Mucosa of rectum (tissue), 2 donors: Measurements from ENCODE around the gene SRD5A1.

ENCODE experiments used
- H3K27ac ChIP-seq, 2 donors: one replicate each; pipeline ENCODE4 v1.7.0; 2013; ENCODE audit warnings: inconsistent platforms in 2 of 2, low read depth in 2 of 2, low read length in 2 of 2
- H3K27me3 ChIP-seq, 2 donors: one replicate each; pipeline ENCODE4 v1.7.0; 2013; ENCODE audit warnings: low read length in 2 of 2; ENCODE audit not compliant: control insufficient read depth in 2 of 2, insufficient read depth in 2 of 2
- H3K36me3 ChIP-seq, 2 donors: one replicate each; pipeline ENCODE4 v1.7.0; 2013; ENCODE audit warnings: low read length in 2 of 2; ENCODE audit not compliant: control insufficient read depth in 2 of 2, insufficient read depth in 2 of 2
- H3K4me1 ChIP-seq, 2 donors: one replicate each; pipeline ENCODE4 v1.7.0; 2013; ENCODE audit warnings: low read length in 2 of 2, mild to moderate bottlenecking in 1 of 2; ENCODE audit not compliant: control insufficient read depth in 2 of 2, insufficient read depth in 2 of 2
- H3K4me3 ChIP-seq, 2 donors: one replicate each; pipeline ENCODE4 v1.7.0; 2013; ENCODE audit warnings: low read length in 2 of 2
- H3K9ac ChIP-seq, 2 donors: one replicate each; pipeline ENCODE4 v1.7.0; 2013; ENCODE audit warnings: low read length in 2 of 2, low read depth in 1 of 2, mild to moderate bottlenecking in 1 of 2
- H3K9me3 ChIP-seq, 2 donors: one replicate each; pipeline ENCODE4 v1.7.0; 2013; ENCODE audit warnings: low read length in 2 of 2; ENCODE audit not compliant: control insufficient read depth in 2 of 2
- donor health status: healthy.
- donor health status: Normal muscosa, but diverticular disease.

Gene SRD5A1

DNA sequence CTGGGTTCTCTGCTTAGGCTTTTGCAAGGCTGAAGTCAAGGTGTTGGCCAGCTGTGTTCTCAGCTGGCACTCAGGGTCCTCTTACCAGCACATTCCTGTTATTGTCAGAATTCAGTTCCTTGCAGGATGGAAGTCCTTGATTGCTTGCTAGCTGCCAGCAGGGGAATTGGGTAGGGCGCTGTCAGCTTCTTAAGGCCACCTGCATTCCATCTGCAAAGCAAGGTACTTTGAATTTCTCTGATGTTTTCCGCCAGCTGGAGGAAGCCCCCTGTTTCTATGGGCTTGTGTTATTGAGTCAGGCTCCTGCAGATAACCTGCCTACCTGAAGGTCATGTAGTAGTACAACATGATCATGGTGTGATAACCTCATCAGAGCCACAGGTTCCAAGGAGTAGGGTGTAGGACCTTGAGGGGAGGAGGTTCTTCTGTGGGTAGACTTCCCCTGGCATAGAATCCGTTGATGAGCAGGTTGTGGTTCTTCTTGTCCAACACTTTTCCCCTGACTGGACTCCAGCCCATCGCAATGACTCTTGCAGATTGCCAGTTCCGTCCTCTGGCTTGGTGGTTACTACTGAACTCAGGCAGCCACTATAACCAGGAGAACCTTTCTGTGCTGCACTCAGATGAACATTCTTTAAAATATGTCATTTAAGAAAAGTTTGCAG lies 86.8 kb downstream of the SRD5A1 start:
- no peak overlapping the region for H3K27ac ChIP-seq
- H3K9ac ChIP-seq = no peak overlapping the region
- peaks cover 14 to 29% of the 10 kb centered on the region in 2 donors for H3K4me1 ChIP-seq
- H3K27me3 ChIP-seq = no peaks in the 10 kb centered on the region
- H3K9me3 ChIP-seq = no peaks in the 10 kb centered on the region
- no peaks in the 10 kb centered on the region for H3K36me3 ChIP-seq
- no peak overlapping the region for H3K4me3 ChIP-seq

DNA sequence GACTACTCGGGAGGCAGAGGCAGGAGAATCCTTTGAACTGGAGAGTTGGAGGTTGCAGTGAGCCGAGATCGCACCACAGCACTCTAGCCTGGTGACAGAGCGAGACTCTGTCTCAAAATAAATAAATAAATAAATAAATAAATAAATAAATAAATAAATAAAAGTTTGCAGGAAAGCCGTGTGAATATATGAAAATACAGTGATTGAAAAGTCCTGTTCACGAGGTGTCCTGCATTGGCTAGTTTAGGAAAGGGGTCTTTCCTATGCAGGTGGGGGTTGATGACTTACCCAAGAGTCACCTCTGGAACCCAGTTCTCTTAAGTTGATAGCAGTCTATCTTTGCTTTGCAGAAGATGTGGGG lies 87.3 kb downstream of the SRD5A1 start:
- H3K27ac ChIP-seq = no peak overlapping the region
- no peaks in the 10 kb centered on the region for H3K27me3 ChIP-seq
- no peaks in the 10 kb centered on the region for H3K36me3 ChIP-seq
- no peaks in the 10 kb centered on the region for H3K9me3 ChIP-seq
- no peak overlapping the region for H3K4me3 ChIP-seq
- H3K9ac ChIP-seq = no peak overlapping the region
- H3K4me1 ChIP-seq = peaks cover 9 to 25% of the 10 kb centered on the region in 2 donors

DNA sequence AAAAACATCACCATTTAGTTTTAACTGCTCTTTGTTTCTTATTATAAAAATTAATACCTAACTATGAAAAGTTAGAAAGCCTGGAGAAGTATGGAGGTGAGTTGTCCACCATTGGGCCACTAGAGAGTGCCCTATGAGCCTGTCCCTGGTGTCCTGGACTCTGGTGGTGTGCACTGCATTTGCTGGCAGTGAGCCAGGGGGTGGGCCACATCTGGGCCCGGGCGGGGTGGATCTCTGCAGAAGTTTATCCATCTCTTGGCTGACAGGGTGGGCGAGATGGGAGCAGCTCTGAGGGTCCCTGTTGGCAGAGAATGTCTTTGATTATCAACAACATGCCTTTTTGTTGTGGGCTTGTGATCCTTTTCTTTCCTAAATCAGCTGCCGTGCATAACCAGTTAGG lies 88.2 kb downstream of the SRD5A1 start:
- Histone ChIP-seq H3K36me3 (peaks cover 2 to 8% of the 10 kb centered on the region in 2 donors), H3K4me1 (peaks cover 4 to 16% of the 10 kb centered on the region in 2 donors), H3K27ac (peak overlapping the region; percentile 49 to 56), H3K27me3 (no peaks in the 10 kb centered on the region), H3K9ac (no peak overlapping the region), H3K4me3 (peak overlapping the region in 1 of 2 donors; percentile 56), H3K9me3 (no peaks in the 10 kb centered on the region)

DNA sequence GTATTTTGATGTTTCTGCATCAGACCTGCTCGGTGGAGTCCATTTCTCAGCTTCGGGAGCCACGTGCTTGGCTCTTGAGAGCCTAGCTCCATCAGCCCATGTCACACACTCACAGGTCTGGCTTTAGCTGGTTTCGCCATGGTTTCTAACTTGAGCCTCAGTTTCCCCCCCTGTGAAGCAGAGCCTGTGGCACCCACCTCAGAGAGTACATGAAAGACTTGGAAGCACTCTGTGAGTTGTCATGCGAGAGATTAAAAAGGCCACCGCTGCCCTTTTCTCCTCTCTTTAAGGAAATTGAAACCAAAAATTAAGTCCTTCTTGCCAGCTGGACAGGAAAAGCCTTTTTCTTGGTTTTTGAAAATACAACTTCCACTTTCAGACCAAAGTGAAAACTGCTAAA lies 88.8 kb downstream of the SRD5A1 start:
- Histone ChIP-seq H3K27ac (peak overlapping the region; percentile 49 to 56), H3K4me3 (peak overlapping the region in 1 of 2 donors; percentile 56), H3K4me1 (peaks cover 0 to 11% of the 10 kb centered on the region in 2 donors), H3K27me3 (no peaks in the 10 kb centered on the region), H3K9me3 (no peaks in the 10 kb centered on the region), H3K36me3 (peaks cover 3 to 8% of the 10 kb centered on the region in 2 donors), H3K9ac (no peak overlapping the region)

DNA sequence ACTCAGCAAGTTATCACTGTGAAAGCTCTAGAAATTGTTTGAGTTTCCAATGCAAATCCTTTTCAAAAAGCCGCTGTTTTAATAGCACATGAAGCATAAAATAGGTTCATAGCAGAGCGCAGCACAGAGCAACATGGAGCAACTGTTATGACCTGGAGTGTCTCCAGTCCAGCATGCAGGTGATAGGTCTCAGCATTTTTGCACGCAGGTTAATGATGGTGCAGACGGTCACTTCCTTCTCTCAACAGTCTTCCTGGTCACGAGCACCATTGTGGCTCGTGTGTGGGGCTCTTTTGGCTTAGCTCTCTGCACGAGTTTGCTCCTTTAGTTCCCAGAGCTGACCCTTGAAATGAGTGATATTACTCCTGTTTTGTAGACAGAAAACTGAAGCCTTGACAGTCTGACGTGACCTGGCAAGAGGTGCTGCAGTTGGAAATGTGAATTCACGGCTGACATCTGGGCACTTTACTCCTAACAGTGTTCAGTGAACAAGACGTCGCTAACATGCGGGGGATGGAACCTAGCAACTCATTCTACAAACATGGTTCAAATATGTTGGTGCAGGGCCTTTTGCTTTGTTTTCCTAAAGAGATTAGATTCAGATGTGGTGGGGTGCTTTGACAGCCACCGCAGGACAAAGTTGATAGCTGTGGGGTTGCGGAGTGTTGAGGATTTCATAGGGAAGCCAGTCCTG lies 90.0 kb downstream of the SRD5A1 start:
- Histone ChIP-seq H3K4me3 (no peak overlapping the region), H3K27ac (no peak overlapping the region), H3K27me3 (no peaks in the 10 kb centered on the region), H3K4me1 (peaks cover 0 to 5% of the 10 kb centered on the region in 2 donors), H3K36me3 (peaks cover 3 to 8% of the 10 kb centered on the region in 2 donors), H3K9ac (no peak overlapping the region), H3K9me3 (no peaks in the 10 kb centered on the region)

DNA sequence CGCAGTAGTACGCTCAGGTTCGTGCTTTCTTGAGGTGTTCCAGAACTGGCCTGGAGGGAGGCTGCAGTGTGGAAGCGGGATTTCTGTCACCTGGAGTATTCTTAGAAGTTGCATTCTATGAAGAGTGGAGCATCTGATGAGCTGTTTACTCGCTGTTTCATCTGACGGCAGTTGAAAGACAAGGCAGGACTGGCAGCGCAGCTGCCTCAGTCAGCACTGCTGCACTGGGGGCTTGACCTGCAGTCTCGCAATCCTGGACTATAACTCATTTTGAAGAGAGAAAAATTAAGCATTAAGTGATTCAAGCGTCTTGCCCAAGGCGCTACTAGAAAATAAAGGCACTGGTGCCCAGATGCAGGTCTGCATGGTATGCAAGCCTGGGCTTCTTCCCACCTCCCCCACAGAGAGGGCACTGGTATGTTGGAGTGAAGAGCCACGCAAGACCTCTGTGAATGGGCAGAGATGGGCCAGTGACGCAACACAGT lies 90.6 kb downstream of the SRD5A1 start:
- Histone ChIP-seq H3K27ac (no peak overlapping the region), H3K9ac (no peak overlapping the region), H3K4me3 (no peak overlapping the region), H3K36me3 (peaks cover 3 to 8% of the 10 kb centered on the region in 2 donors), H3K9me3 (no peaks in the 10 kb centered on the region), H3K4me1 (peaks cover 0 to 5% of the 10 kb centered on the region in 2 donors), H3K27me3 (no peaks in the 10 kb centered on the region)
